ENCODE results near the gene SUCLA2.

GRCh38 chr13:47949799-47950198, 51.3 kb downstream of the SUCLA2 start:
- TF ChIP-seq CTCF (IDR thresholded peaks at IDR 0.05; ENCODE audit: poor library complexity) = no peak
- no peak for TF ChIP-seq EZH2 (IDR thresholded peaks at IDR 0.05; ENCODE audit: borderline replicate concordance)
- no peak for TF ChIP-seq EZH2phosphoT487 (IDR thresholded peaks at IDR 0.05; ENCODE audit: low read depth, severe bottlenecking, unreplicated experiment)

Data from hepatocyte (in vitro differentiated cells).